ENCODE results near the gene SERPINB3. TPM values are rescaled to one million over a fixed set of nuclear protein-coding genes. Genes with fewer than 3 reads are reported as not detected.

Gene SERPINB3
- total and polyA plus RNA-seq, 2 of the 8 experiments (the other 6 are each of a cell fraction or from before 2014, with no cell fraction given) = 0.17 to 0.18 TPM

DNA sequence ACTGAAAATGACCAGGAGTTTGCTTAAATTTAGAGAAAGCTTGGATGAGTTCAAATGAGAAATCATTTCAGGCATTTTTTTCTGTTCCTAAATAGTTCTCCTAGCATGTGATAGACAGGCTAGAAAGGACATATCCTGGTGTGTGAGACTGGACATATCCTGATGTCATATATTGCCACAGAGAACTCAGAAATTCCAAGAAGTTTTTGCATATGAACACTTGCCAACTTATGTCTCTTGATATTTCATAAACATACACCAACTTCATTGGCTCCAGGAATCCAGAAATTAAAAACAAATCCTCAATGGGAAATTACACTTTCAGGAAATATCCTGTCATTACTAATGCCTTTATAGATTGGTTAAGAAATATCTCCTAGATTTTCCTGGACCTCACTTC, 14.8 kb downstream of the SERPINB3 start:
- Histone ChIP-seq H3K4ac (replicated peaks; ENCODE audit: insufficient read length, low read depth, low read length) (no peak overlapping the region), H3K23ac (ENCODE audit: insufficient read length) (no peak overlapping the region), H3K4me3 (ENCODE audit: extremely low read depth in 1 of 4, insufficient read depth in 2 of 4, low read depth in 3 of 4, low read length in 4 of 4) (no peak overlapping the region), H2BK12ac (ENCODE audit: low read depth, low read length) (no peak overlapping the region; the same call in 1 of the 2 replicates), H2BK20ac (ENCODE audit: low read length) (no peak overlapping the region), H4K8ac (ENCODE audit: extremely low read depth, insufficient read depth, low read length) (no peak overlapping the region), H2BK5ac (ENCODE audit: low read depth, low read length) (no peak overlapping the region), H2BK15ac (ENCODE audit: low read length) (no peak overlapping the region), H4K91ac (replicated peaks; ENCODE audit: insufficient read length, low read length) (no peak overlapping the region), H3K18ac (ENCODE audit: extremely low read depth, low read length) (no peak overlapping the region), H3K27me3 (replicated peaks in 1 of 4; ENCODE audit: control insufficient read depth in 3 of 4, extremely low read depth in 1 of 4, insufficient read depth in 3 of 4, low read length in 3 of 4) (no peaks in the 10 kb centered on the region), H3K36me3 (ENCODE audit: control insufficient read depth in 2 of 4, insufficient read depth in 4 of 4, low read length in 3 of 4) (no peaks in the 10 kb centered on the region), H3K9me3 (ENCODE audit: insufficient read depth in 2 of 2, low read depth in 1 of 2, low read length in 1 of 2) (no peaks in the 10 kb centered on the region), H3K79me1 (ENCODE audit: low read depth, low read length) (no peaks in the 10 kb centered on the region), H2AK5ac (ENCODE audit: low read depth, low read length) (no peak overlapping the region), H3K79me2 (ENCODE audit: control insufficient read depth in 1 of 2, insufficient read depth in 2 of 2, low read length in 2 of 2) (no peaks in the 10 kb centered on the region), H3K9ac (replicated peaks in 1 of 4; ENCODE audit: extremely low read depth in 1 of 4, low read depth in 3 of 4, low read length in 3 of 4) (no peak overlapping the region), H3K4me1 (replicated peaks in 1 of 4; ENCODE audit: control insufficient read depth in 3 of 4, insufficient read depth in 4 of 4, low read length in 3 of 4) (0 out of 7 replicates have a peak, but pooled peaks cover 0 to 2% (median 0%) of the 10 kb centered on the region in 4 experiments), H4K20me1 (replicated peaks in 1 of 2; ENCODE audit: control insufficient read depth in 1 of 2, insufficient read depth in 2 of 2, low read length in 2 of 2) (no peaks in the 10 kb centered on the region), H2BK120ac (replicated peaks; ENCODE audit: low read depth, low read length) (no peak overlapping the region), H3K23me2 (ENCODE audit: low read depth, low read length) (no peaks in the 10 kb centered on the region), H3K56ac (replicated peaks; ENCODE audit: insufficient read length, low read depth, low read length) (no peak overlapping the region), H4K5ac (ENCODE audit: insufficient read length, low read depth, low read length) (no peak overlapping the region), H3K14ac (ENCODE audit: insufficient read length) (no peak overlapping the region), H3K4me2 (ENCODE audit: insufficient read depth in 1 of 2, low read depth in 2 of 2, low read length in 2 of 2) (no peak overlapping the region), H2AFZ (ENCODE audit: low read length) (no peak overlapping the region), H3K27ac (ENCODE audit: low read depth, low read length) (no peak overlapping the region)
- DNase-seq (ENCODE audit: low read depth in 1 of 2, low spot score in 2 of 2) = no peak
- CTCF ChIA-PET (ENCODE audit: partially characterized antibody) = no interaction called here
- no peak for FAIRE-seq
- POLR2A ChIA-PET (ENCODE audit: partially characterized antibody) = no interaction called here
- TF ChIP-seq POU5F1 (IDR thresholded peaks at IDR 0.05; ENCODE audit: low read depth, low read length) (no peak), ASH2L (IDR thresholded peaks at IDR 0.05; ENCODE audit: low read length) (no peak), SIX5 (IDR thresholded peaks at IDR 0.05; ENCODE audit: low read depth, low read length) (no peak), RBBP5 (IDR thresholded peaks at IDR 0.05; ENCODE audit: borderline replicate concordance, low read depth, low read length) (no peak), TEAD4 (IDR thresholded peaks at IDR 0.05; ENCODE audit: low read depth, low read length) (no peak), NRF1 (IDR thresholded peaks at IDR 0.05; ENCODE audit: low read depth, low read length) (no peak), NANOG (IDR thresholded peaks at IDR 0.05; ENCODE audit: insufficient read depth, low read depth, low read length, poor library complexity, severe bottlenecking) (no peak), MAFK (IDR thresholded peaks at IDR 0.05; ENCODE audit: low read depth, low read length) (no peak)
